HepG2 (cell line): Measurements from ENCODE around the gene CPNE1. TPM values are rescaled to one million over a fixed set of nuclear protein-coding genes. Genes with fewer than 3 reads are reported as not detected.
A peak's percentile ranks its signal among the peaks of the same experiment; 100 is the strongest.

Experiments
- FOSL2 ChIP-seq: sonication (generic); formaldehyde crosslinking; IDR thresholded peaks from 2 replicates; pipeline ENCODE4 v1.4.0; 2020; ENCODE audit warnings: missing genetic modification reagents
- FOXJ3 ChIP-seq: sonication (generic); formaldehyde crosslinking; IDR thresholded peaks from 2 replicates; pipeline ENCODE4 v1.4.0; 2020; ENCODE audit warnings: missing genetic modification reagents, mild to moderate bottlenecking, borderline replicate concordance
- HNRNPK ChIP-seq: fragments of 200-400 bp; formaldehyde crosslinking; IDR thresholded peaks from 2 replicates; pipeline ENCODE4 v1.6.1; 2018; ENCODE audit warnings: low read length, low read depth, moderate library complexity, mild to moderate bottlenecking; ENCODE audit not compliant: poor library complexity, severe bottlenecking
- MXD3 ChIP-seq: IDR thresholded peaks from 2 replicates; pipeline ENCODE4 v1.6.1; 2016; ENCODE audit warnings: mild to moderate bottlenecking, missing biosample characterization, missing genetic modification reagents
- REPIN1 ChIP-seq: sonication (generic); formaldehyde crosslinking; IDR thresholded peaks from 2 replicates; pipeline ENCODE4 v1.8.0; 2022; ENCODE audit warnings: missing genetic modification reagents, low read depth, mild to moderate bottlenecking, borderline replicate concordance
- ZMYM2 ChIP-seq: sonication (generic); formaldehyde crosslinking; IDR thresholded peaks from 2 replicates; pipeline ENCODE4 v1.8.0; 2022; ENCODE audit warnings: mild to moderate bottlenecking, missing genetic modification reagents
- ZNF414 ChIP-seq: sonication (generic); formaldehyde crosslinking; IDR thresholded peaks from 2 replicates; pipeline ENCODE4 v1.5.0; 2020; ENCODE audit warnings: missing genetic modification reagents
- ZNF629 ChIP-seq: sonication (generic); formaldehyde crosslinking; conservative IDR thresholded peaks from 2 replicates; pipeline ENCODE4 v1.5.0; 2020; ENCODE audit warnings: missing genetic modification reagents
- ZNF646 ChIP-seq: sonication (generic); formaldehyde crosslinking; IDR thresholded peaks from 2 replicates; pipeline ENCODE4 v1.9.0; 2021; ENCODE audit warnings: mild to moderate bottlenecking, missing genetic modification reagents
- ZNF788 ChIP-seq: sonication (generic); formaldehyde crosslinking; IDR thresholded peaks from 2 replicates; pipeline ENCODE4 v1.5.0; 2020; ENCODE audit warnings: mild to moderate bottlenecking, missing genetic modification reagents, borderline replicate concordance
- ZNF816 ChIP-seq: sonication (generic); formaldehyde crosslinking; IDR thresholded peaks from 2 replicates; pipeline ENCODE4 v1.8.0; 2022; ENCODE audit warnings: missing genetic modification reagents, mild to moderate bottlenecking, borderline replicate concordance
- polyA plus RNA-seq, 8 experiments: library from polyadenylated mRNA; depleted of rRNA in 3 of 8; stranded (reverse) in 7 of 8; unstranded in 1 of 8; fragments of >200 nt; fragmentation: Illumina TruSeq in 4 of 8; extraction: Trizol in 4 of 8; gene quantifications; 2 replicates each; pipeline versions ENCODE4 v1.2.1 to v1.2.3, GENCODE V29; 2011 to 2016; ENCODE audit warnings: low read depth in 4 of 8, missing spikeins in 1 of 8, mixed read lengths in 1 of 8; ENCODE audit not compliant: insufficient read depth in 1 of 8
- total RNA-seq, 5 experiments: library from RNA; depleted of rRNA; stranded (reverse); fragments of >200 nt; fragmentation: Illumina TruSeq; extraction: Trizol; gene quantifications; 2 replicates each; pipeline ENCODE4 v1.2.3, GENCODE V29; 2016; ENCODE audit warnings: low read depth in 1 of 5
- TF ChIP-seq, protein P1 (sequence below): sonication (generic); formaldehyde crosslinking; IDR thresholded peaks from 2 replicates; pipeline ENCODE4 v1.9.0; 2021; ENCODE audit warnings: missing genetic modification reagents, borderline replicate concordance
- TF ChIP-seq, protein P2 (sequence below): sonication (generic); formaldehyde crosslinking; IDR thresholded peaks from 2 replicates; pipeline ENCODE4 v1.5.0; 2020; ENCODE audit warnings: missing genetic modification reagents

Gene CPNE1
- total and polyA plus RNA-seq, 2 of the 13 experiments (the other 11 are each of a cell fraction or from before 2014, with no cell fraction given): 408 to 431 TPM

DNA sequence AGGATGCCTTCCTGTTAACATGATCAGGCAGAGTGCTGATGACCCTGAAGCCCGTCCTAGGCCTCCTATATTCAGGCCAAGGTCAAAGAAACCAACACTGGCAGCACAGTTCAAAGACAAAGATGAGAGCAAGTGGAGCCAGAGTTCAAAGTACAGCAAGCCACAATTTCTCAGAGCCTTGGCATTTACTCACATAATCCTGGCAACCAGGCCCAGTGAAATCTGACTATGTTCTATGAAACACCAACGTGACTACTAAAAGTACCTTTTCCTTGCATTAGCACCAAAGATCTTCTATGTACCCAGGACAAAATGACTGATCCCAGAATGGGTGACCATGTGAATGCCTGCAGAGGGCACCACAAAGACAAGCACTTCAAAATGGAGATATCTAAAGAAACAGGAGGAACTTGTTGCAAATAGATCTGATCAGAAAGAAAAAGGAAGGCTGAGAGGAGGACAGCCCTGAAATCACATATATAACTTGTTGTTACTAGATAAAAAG is 30.6 kb upstream of the CPNE1 start (continued):
- TF ChIP-seq, protein P1, sequence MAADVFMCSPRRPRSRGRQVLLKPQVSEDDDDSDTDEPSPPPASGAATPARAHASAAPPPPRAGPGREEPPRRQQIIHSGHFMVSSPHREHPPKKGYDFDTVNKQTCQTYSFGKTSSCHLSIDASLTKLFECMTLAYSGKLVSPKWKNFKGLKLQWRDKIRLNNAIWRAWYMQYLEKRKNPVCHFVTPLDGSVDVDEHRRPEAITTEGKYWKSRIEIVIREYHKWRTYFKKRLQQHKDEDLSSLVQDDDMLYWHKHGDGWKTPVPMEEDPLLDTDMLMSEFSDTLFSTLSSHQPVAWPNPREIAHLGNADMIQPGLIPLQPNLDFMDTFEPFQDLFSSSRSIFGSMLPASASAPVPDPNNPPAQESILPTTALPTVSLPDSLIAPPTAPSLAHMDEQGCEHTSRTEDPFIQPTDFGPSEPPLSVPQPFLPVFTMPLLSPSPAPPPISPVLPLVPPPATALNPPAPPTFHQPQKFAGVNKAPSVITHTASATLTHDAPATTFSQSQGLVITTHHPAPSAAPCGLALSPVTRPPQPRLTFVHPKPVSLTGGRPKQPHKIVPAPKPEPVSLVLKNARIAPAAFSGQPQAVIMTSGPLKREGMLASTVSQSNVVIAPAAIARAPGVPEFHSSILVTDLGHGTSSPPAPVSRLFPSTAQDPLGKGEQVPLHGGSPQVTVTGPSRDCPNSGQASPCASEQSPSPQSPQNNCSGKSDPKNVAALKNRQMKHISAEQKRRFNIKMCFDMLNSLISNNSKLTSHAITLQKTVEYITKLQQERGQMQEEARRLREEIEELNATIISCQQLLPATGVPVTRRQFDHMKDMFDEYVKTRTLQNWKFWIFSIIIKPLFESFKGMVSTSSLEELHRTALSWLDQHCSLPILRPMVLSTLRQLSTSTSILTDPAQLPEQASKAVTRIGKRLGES: no peak
- TF ChIP-seq ZNF788: peak; percentile 32; the same call in 1 of the 2 replicates
- peak; percentile 61; the same call in 1 of the 2 replicates for TF ChIP-seq ZNF629 (CRISPR knock-in tag)
- no peak for TF ChIP-seq ZNF816 (CRISPR knock-in tag)
- TF ChIP-seq REPIN1: 0 out of 2 replicates have a peak, but pooled peaks have one; percentile 54
- TF ChIP-seq ZNF646 (CRISPR knock-in tag): no peak
- TF ChIP-seq HNRNPK: no peak
- peak; percentile 84 for TF ChIP-seq ZMYM2 (CRISPR knock-in tag)
- TF ChIP-seq MXD3 (CRISPR knock-in tag): no peak
- peak; percentile 54; the same call in 1 of the 2 replicates for TF ChIP-seq FOXJ3 (CRISPR knock-in tag)
- TF ChIP-seq ZNF414 (CRISPR knock-in tag): peak; percentile 84; the same call in 1 of the 2 replicates
- TF ChIP-seq, protein P2, sequence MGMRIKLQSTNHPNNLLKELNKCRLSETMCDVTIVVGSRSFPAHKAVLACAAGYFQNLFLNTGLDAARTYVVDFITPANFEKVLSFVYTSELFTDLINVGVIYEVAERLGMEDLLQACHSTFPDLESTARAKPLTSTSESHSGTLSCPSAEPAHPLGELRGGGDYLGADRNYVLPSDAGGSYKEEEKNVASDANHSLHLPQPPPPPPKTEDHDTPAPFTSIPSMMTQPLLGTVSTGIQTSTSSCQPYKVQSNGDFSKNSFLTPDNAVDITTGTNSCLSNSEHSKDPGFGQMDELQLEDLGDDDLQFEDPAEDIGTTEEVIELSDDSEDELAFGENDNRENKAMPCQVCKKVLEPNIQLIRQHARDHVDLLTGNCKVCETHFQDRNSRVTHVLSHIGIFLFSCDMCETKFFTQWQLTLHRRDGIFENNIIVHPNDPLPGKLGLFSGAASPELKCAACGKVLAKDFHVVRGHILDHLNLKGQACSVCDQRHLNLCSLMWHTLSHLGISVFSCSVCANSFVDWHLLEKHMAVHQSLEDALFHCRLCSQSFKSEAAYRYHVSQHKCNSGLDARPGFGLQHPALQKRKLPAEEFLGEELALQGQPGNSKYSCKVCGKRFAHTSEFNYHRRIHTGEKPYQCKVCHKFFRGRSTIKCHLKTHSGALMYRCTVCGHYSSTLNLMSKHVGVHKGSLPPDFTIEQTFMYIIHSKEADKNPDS (CRISPR knock-in tag): 0 out of 2 replicates have a peak, but pooled peaks have one; percentile 60
- peak; percentile 77 for TF ChIP-seq FOSL2 (CRISPR knock-in tag)
